ENCODE measurements around the gene GRIP2.

The GRIP2 gene

DNA sequence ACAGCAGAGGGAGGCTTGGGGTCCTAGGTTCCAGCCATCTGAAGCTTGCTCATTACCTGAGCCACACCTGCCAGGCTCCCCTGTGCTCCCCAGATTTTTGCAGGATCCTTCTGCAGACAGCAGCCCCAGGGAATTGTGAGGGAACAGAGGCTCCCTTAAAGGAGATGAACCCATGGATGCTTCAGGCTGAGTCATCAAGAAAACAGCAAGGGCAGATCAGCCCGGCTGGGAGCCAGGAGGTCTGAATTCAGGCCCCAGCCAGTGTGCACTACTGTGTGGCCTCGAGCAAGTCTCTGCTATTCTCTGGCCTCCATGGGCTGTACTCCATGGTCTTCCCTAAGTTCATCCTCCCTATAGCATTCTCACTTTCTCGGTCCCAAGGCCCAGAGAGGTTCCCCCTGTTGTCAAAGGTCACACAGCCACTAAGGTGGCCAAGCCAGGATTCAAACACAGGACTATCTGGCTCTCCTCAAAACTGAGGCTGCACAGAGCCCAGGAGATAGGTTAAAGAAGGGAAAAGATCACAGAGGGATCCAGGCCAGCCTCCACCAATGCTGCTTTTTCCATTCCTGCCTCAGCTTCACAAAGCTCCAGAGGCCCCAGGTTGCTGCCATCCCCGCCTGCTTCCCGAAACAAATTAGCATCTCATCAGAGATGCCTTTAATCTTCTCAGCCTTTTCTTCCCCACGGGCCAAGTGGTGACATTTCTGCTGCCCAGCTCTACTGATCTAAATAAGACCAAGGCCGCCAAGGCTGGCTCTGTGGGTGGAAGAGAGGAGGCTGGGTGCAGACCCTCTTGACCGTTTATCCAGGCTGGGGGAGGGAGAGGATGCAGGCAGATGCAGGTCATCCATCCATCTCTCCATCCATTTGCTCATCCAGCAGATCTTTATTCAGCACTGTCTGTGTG lies 21.2 kb upstream of the GRIP2 start:
- no peak for DNase-seq

DNA sequence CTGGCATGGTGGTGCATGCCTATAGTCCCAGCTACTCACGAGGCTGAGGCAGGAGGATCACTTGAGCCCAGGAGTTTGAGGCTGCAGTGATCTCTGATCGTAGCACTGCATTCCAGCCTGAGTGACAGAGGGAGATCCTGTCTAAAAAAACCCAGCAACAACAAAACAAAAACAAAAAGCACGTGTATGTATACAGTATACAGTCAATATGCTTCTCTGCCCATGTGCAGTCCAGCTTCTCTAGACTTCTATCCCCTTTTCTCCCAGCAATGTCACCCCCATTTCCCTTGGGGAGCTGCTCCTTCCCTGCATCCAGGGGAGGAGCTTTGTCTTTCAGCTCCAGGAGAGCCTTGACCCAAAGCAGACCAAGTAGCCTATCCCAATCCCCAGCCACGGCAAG lies 20.0 kb upstream of the GRIP2 start:
- DNase-seq: no peak

DNA sequence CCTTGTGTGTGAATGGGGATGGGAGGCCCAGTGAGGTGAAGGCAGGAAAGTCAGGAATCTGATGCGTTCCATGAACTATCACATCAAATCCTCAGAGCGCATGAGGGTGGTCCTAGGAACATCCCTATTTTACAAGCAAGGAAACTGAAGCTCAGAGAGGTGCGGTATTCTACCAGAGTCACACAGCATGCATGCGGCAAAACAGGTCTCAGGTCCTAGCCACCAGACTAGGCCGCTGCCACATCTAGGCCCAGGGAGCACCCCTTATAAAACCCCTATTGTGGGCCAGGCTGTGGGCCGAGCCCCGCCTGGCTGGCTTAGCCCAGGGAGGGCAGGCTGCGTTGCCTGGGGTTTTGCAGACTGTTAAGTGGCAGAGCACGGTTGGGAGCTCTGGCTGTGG lies 17.9 kb upstream of the GRIP2 start:
- no peak for DNase-seq

DNA sequence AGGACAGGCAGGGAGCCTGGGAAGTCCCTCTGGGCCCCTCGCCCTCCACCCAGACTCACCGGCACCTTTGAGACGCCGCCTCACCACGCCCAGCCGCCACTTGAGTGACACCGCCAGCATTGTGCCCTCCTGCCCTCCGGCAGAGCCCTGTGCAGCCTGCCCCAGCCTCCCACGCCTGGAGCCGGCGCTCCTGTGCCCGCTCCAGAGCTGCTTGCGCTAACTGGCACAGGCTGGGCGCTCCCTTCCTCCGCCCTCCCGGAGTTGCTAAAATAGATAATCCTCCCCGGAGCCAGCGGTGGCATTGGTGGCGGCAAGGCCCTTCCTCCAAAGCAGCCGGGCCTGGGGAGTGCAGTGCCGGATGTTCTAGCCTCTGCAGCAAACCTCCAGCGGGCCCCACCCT lies 15.7 kb upstream of the GRIP2 start:
- no peak for DNase-seq

DNA sequence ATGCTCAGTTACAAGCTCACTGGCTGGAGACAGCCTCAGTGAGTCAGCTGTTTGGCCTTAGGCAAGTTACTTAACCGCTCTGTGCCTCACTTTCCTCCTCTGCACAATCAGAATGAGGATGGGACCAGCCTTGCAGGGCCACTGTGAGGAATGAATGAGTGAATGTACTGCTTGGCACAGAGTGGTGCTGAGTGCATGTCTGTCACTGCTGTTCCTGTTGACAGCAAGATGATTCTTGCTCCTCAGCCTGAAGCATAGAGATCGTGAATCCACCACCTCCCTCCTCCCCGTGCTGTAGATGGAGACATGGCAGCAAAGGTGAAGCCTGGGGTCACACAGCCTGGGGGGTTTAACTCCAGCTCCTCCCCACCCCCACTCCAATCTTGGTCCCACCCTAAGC lies 14.6 kb upstream of the GRIP2 start:
- no peak for DNase-seq

DNA sequence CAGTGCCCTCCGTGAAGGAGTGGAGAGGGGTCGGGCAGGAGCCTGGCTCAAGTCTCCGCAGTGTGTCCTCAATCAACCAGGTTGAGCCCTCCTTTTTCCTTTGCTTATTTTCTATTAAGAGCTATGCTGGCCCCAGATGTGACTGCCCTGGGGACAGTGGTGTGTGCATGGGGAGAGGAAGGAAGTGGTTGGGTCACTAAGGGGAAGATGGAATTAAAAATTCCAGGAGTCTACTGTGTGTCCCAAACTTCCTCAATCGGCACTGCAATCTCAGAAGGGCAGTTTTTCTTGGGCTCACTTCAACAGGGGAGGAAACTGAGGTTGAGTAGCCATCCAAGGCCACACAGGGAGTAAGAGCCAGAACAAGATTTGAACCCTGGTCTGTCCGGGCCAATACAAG lies 13.7 kb upstream of the GRIP2 start:
- no peak for DNase-seq

DNA sequence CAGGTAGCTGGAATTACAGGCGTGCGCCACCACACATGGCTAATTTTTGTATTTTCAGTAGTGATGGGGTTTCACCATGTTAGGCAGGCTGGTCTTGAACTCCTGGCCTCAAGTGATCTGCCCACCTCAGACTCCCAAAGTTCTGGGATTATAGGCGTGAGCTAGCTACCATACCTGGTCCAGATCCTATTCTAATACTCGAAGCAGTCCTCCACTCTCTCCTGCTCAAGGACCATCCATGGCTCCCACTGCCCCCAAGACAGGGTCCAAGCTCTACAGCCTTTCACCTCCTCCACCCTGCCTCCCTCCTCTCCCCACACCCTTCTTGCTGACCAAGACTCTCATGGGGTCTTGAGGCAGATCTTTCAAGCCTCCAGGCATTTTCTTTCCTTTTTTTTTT lies 12.6 kb upstream of the GRIP2 start:
- DNase-seq: no peak

DNA sequence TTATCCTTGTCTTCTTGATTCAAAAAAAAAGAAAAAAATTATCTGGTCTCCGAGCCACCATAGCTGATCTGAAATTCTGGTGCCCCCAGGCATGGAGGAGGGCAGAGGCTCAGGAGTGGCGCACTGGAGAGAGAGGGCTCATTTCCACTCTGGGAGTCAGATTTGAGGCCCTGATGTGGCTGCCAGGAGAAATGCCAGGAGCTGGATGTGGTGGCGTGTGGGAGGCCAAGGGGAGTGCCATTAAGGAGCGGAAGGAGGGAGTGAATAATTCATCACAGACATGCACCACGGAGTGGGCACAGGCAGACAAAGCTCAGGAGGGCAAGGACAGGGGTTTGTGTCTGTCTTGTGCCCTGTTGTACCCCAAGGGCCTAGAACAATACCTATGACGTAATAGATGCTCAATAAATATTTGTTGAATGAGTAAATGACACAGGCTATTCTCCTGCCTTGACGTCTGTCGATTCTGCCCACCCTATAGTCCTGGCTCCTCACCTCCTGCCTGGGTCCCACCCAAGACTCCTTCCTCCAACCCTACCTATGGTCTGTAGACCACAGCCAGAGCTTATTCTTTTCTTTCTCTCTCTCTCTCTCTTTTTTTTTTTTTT lies 12.0 kb upstream of the GRIP2 start:
- no peak for DNase-seq

DNA sequence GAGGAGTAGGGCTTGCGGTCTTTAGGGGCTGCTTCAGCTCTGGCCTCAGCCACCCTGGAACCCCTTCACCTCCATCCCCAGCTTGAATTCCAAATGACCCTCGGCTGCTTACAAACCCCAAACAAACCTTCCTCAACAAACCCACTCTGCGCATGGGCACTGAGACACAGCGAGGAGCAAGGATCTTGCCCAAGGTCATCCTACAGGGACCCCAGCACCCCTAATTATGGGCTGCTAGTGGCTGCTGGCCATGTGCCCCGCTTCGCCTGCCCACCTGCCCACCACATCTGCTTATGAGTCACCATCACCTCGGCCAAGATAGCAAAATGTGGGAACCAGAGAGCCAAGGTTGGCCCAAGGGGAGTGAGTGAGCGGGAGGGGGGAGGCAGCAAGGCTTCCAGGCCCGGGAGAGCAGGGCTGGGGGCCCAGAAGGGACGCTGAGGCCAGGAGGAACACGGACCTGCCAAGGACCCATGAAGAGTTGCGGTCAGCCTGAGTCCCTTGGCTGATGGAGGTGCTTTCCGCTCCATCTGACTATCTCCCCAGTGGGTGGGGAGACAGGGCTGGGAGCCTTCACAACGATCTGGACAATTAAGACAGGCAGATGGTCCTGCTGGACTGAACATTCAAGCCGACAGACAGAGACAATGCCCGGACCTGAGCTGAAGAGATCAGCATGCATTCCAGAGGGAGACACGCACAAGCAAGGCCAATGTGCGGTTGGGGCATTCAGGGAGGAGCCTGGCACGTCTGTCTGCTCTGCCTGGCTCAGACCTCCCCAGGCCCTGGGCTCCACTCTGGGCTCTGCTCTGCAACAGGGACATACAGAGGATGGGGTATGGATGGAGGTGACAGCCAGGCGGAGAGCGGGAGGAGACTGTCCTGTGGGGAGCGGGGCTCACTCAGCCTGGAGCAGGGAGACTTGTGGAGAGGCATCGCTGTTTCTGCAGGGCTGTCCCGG lies 10.8 kb upstream of the GRIP2 start:
- no peak for DNase-seq

DNA sequence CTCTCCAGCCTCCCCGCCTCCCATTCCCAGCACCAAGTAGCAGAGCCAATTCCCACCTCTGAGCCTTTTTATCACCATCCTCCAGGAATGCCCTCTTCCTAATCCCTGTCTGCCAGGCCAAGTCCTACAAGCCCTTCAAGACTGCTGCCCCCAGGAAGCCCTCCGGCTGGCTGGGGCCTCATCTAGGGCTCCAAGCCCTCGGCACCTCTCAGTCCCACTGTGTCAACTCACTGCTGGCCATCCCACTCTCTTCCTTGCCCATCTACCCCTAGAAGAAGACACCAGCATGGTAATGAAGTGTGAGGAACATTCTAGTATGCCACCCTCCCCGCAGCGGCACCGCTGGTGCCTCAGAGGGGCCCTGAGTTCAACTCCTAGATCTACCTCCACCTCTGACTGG lies 10.0 kb upstream of the GRIP2 start:
- no peak for DNase-seq

DNA sequence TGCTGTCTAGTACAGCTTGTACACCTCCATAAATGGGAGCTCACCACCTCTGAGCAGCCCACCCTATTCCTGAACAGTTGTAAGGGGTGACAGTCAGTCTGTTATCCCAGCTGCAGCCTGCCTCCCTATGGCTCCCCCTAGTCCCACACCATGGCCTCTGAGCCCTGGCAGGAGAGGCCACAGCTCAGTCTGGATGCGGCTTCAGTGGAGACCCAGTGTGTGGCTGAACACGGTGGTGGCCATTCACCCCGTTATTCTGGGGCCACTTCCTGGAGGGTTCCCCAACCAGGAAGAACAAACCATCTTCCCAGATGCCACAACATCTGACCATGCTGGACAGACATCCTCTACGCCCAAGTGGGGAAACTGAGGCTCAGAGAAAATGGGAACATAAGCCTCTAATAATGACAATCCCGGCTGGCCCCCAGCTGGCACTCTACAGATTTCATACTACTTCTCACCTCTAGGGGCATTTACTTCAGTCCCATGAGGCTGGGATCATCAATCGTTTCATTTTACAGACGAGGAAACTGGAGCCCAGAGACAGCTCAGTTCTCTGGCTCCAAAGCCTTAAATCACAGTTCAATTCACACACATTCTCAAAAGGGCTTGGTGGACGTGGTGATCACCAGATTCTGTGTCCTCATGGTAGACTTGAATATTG lies 9.2 kb upstream of the GRIP2 start:
- no peak for DNase-seq

DNA sequence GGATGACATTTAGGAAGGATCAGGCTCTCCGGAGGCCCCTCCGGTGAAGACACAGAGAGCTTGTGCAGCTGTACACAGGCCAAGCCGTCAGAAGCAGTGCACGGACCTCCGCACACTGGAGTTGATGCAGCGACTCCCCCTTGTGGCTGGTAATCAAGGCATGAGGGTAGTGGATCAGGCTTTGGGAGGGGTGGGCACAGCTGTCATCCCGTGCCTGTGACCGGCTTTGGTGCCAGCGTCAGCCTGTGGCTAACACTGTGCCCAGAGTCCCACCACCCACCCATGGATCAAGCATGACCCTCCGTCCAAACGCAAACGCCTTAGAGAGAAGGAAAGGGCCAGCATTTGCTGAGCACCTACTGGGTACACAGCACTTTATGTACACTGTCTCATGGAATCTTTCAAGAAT lies 8.2 kb upstream of the GRIP2 start:
- peak; percentile 10 for DNase-seq

DNA sequence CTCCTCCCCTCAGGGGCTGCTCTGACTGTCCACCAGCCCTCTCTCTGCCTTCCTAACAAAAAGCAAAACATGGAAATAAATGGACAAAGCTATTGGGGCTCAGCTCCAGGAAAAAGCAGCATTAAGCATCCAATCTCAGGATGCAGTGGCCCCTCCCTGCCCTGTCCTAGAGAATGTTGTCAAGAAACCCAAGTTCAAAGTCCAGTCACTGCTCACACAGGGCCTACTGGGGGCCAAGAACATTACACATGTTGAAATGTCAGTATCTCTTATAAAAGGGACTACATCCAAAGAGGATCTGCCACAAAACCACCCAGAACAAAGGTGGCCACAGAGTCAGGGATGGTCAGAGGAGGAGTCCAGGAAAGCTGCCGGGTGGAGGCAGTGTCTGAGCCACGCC lies 7.6 kb upstream of the GRIP2 start:
- DNase-seq: no peak

DNA sequence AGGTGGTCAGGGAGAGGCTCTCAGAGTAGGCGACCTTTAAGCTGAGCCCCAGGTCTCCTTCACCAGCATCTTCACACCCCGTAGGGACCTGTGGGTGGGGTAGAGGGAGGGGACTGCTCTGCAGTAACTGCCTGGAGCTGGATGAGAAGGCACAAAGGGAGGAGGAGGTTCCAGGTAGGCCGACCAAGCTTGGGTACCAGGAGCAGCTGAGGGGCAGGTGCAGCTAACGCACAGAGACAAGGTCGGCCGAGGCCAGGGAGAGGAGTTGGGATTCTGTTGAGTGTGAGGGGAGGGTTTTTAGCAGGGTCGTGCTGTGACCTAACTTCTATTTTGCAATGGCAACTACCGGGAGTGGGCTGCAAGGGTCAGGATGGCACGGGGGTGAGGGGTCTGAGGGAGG lies 5.9 kb upstream of the GRIP2 start:
- DNase-seq: no peak

DNA sequence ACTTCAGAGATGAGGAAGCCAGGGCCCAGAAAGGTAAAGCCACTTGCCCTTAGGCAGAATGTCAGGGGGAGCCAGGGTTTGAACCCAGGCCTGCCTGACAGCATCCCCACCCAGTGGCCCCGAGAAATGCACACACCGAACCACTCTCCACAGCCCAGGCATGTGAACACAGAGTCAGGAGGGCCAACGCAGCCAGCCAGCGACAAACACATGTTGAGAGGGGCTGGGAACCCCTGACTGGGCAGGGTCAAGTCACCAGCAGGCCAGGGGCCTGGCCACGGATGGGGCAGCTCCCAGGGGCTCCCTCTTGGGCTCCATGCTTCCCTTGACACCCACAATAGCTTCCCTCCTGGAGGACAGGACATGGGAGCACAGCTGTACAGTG lies 5.1 kb upstream of the GRIP2 start:
- DNase-seq: no peak

DNA sequence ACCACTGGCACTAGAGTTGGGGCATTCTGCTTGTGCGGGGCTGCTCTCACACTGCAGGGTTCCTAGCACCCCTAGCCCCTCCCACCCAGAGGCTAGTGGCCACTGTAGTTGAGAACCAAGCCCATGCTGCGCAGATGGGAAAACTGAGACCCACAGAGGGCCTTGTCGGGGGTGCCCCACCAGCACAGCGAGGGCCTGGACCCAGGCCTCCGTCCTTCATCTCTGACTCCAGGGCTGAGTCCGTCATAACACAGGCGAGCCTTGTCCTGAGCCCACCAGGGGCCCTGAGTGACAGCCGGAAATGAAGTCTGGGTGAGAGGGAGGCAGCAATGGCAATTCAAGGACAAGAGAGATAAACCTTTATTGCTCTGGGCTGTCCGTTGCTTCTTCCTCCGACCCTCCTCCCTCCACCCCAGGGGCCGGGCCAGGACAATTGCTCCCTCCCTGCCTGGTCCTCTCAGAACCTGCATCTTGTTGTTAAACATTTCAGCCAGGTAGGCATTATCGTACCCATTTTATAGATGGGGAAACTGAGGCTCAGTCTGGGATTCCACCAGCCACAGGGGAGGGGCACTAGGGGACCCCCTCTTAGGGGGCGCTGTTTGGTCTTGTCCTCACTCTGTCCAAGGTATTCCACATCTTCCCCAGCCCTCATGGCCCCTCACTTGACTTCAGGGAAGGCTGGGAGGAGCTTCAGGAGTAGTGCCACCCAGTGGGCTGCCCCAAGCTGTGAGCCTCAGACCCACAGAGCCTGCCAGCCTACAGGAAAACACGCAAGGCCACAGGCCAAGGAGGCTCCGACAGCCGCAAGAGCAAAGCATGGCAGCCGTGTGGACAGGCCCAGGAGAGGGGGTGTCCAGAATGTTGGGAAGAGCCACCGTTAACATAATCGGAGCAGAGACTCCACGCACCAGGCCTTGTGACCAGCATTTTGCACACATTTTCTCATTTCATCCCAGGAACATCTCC lies 4.4 kb upstream of the GRIP2 start:
- DNase-seq: no peak

DNA sequence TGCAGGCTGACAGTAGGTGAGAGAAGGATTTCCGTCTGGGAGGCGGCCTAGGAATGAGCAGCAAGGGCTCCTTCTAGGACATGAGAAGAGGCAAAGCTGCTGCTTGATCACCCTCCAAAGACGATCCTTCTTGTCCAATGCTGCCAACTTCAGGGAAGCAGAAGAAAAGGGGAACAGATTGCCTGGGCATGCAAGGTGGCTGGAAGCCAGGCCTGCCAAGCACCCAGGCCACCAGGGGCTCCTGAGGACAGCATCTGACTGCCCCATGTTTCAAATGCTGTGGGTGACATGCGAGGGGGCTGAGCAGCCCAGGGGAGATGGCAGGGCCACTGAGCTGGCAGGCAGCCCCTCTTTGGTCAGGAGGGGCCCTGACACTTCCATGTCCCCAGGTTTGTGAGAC lies 3.3 kb upstream of the GRIP2 start:
- no peak for DNase-seq

DNA sequence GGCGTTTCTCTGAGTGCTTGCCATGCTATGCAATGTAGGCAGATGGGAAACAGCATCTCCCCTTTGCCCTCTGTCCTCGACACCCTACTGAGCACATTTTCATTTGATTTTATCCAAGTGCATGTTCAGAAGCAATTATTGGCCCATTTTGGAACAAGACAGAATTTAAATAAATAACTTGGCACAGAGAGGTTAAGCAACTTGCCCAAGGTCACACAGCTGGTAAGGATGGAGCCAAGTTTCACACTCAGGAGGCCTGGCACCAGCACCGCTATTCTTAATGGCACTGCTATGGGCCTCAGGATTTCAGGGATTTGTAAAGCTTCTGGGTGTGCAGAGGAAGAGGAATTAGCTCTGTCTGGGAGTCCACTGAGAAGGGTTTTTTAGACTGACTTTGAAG lies 2.5 kb upstream of the GRIP2 start:
- no peak for DNase-seq

DNA sequence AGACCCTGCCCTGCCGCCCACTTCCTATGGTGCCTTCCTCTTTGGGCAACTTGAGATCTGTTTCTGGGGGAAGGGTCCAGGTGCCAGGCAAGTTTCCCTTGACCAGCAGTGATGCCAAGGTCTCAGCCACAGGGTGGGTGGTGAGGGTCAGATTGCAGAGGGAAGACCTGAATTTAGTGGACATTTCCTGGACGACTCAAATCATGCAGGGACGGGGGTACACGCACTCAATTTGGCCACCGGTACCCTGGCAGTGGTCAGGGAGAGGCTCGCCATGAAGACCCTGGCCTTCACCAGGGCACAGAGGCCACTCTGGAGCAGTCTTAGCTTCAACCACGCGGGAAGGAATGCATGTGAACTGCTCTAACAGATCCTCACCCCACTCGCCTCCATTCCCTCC lies 1.5 kb upstream of the GRIP2 start:
- DNase-seq: no peak

DNA sequence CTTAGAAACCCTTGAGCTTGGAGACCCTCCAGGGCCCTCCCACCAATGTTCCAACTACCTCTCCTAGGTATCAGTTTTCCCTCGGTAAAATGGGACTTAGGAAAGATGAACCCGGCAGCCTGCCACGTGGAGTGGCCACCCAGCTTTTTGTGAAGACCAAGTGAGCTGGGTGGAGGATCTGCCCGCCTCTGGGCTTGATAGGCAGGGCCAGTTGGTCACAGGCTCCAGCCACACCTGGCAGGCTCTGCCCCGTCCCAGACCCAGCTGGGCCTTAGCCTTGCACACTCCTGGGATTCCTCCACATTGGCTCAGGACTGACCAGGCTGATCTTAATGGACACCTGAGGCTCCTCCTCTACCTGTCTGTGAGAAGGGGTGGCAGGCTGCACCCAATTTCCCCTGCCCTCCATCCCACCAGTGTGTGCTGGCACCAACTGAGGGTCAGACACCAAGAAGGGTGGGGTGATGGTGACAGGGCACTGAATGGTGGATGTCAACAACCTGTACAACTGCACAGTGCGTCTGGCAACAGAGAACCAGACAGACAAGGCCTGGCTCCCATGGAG lies 761 bp upstream of the GRIP2 start:
- DNase-seq: no peak

DNA sequence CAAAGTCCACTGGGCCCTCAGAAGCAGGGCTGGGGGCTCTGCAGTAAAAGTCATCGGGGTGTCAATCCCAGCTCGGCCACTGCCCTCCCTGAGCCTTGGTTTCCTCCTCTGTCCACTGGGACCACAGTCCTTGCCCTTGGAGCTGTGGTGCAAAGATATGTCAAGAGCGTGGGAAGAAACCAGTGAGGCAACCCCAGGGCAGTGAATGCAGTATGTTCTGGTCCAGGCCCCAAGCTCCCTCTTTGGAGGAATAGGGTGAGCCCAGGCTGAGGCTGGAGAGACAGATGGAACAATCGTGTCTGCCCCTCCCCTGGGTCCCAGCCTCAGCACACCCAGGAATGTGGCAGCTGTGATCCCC lies 779 bp downstream of the GRIP2 start:
- DNase-seq: no peak

Data from CD4-positive, alpha-beta T cell treated with Interleukin-4 for 4 hours (primary cell).